Smooth muscle cell (in vitro differentiated cells): ENCODE measurements around the gene QPRT. TPM values are rescaled to one million over a fixed set of nuclear protein-coding genes. Genes with fewer than 3 reads are reported as not detected.
"Not testable (repeated sequence)": the region's sequence is repeated elsewhere in the genome, so short reads cannot be mapped to it uniquely, and the experiment has no call there.

Source experiments
- DNase-seq: peaks from one replicate; lab custom pipeline; 2025; ENCODE audit not compliant: unreplicated experiment; lab: John Stamatoyannopoulos, UW
- H2AFZ ChIP-seq: fragments of 200-600 bp; sonication (generic); 2 replicates; pipeline ENCODE4 v1.6.0; 2016; ENCODE audit warnings: antibody characterized with exemption, low read depth, mild to moderate bottlenecking
- H3F3A ChIP-seq: fragments of 200-600 bp; sonication (generic); 2 replicates; pipeline ENCODE4 v1.6.0; 2017; ENCODE audit warnings: antibody characterized with exemption, low read depth
- H3K27ac ChIP-seq: fragments of 200-600 bp; sonication (generic); 2 replicates; pipeline ENCODE4 v1.5.1; 2016; ENCODE audit warnings: low read depth, mild to moderate bottlenecking
- H3K27me3 ChIP-seq: fragments of 200-600 bp; sonication (generic); 2 replicates; pipeline ENCODE4 v1.6.1; 2016; ENCODE audit warnings: low read depth, mild to moderate bottlenecking
- H3K36me3 ChIP-seq: fragments of 200-600 bp; sonication (generic); 2 replicates; pipeline ENCODE4 v1.5.1; 2016; ENCODE audit warnings: low read depth
- H3K4me1 ChIP-seq: fragments of 200-600 bp; sonication (generic); 2 replicates; pipeline ENCODE4 v1.5.1; 2016; ENCODE audit warnings: low read depth
- H3K4me2 ChIP-seq: fragments of 200-600 bp; sonication (generic); 2 replicates; pipeline ENCODE4 v1.6.0; 2016; ENCODE audit warnings: mild to moderate bottlenecking
- H3K4me3 ChIP-seq: fragments of 200-600 bp; sonication (generic); 2 replicates; pipeline ENCODE4 v1.5.1; 2016; ENCODE audit warnings: mild to moderate bottlenecking
- H3K79me2 ChIP-seq: fragments of 200-600 bp; sonication (generic); 2 replicates; pipeline ENCODE4 v1.6.0; 2016; ENCODE audit warnings: low read depth, mild to moderate bottlenecking
- H3K9ac ChIP-seq: fragments of 200-600 bp; sonication (generic); 2 replicates; pipeline ENCODE4 v1.6.0; 2016; ENCODE audit warnings: low read depth
- H3K9me3 ChIP-seq: fragments of 200-600 bp; sonication (generic); replicated peaks from 2 replicates; pipeline ENCODE4 v1.5.1; 2016; ENCODE audit warnings: low read depth
- H4K20me1 ChIP-seq: fragments of 200-600 bp; sonication (generic); 2 replicates; pipeline ENCODE4 v1.6.0; 2016; ENCODE audit warnings: low read depth
- WGBS: methylation state at CpG from one replicate; pipeline ENCODE4 v1.1.7; 2016; ENCODE audit warnings: low lambda C conversion rate; 5-methylcytosine and 5-hydroxymethylcytosine counted together
- polyA plus RNA-seq: library from polyadenylated mRNA; unstranded; fragments of >200 nt; fragmentation: Nextera tagmentation; extraction: Ambion mirVana; gene quantifications from 2 replicates; pipeline ENCODE4 v1.2.1, GENCODE V29; 2016
- total RNA-seq: library from RNA; depleted of rRNA; stranded (reverse); fragments of >200 nt; gene quantifications from 2 replicates; pipeline ENCODE4 v1.2.3, GENCODE V29; 2014
- TF ChIP-seq, protein P1 (sequence below): fragments of 200-600 bp; sonication (generic); IDR thresholded peaks from 2 replicates; pipeline ENCODE4 v1.5.1; 2017; ENCODE audit warnings: borderline replicate concordance, mild to moderate bottlenecking, antibody characterized with exemption; ENCODE audit not compliant: insufficient read depth, poor library complexity, severe bottlenecking

The QPRT gene
- total and polyA plus RNA-seq, 2 experiments from 2014 or later = 67.4 to 196 TPM

GRCh38 chr16:29684679-29685078, 5.7 kb downstream of the QPRT start:
- Histone ChIP-seq H3K36me3 (no peaks in the 10 kb centered on the region), H3K4me2 (no peak overlapping the region), H3K27me3 (no peaks in the 10 kb centered on the region), H3K27ac (no peak overlapping the region), H3F3A (no peaks in the 10 kb centered on the region), H2AFZ (no peak overlapping the region), H3K9me3 (no peaks in the 10 kb centered on the region), H3K79me2 (peaks cover 97% of the 10 kb centered on the region), H3K4me3 (no peak overlapping the region), H3K9ac (no peak overlapping the region), H4K20me1 (peaks cover 94% of the 10 kb centered on the region), H3K4me1 (peaks cover 4% of the 10 kb centered on the region)
- DNase-seq = no peak
- TF ChIP-seq, protein P1, sequence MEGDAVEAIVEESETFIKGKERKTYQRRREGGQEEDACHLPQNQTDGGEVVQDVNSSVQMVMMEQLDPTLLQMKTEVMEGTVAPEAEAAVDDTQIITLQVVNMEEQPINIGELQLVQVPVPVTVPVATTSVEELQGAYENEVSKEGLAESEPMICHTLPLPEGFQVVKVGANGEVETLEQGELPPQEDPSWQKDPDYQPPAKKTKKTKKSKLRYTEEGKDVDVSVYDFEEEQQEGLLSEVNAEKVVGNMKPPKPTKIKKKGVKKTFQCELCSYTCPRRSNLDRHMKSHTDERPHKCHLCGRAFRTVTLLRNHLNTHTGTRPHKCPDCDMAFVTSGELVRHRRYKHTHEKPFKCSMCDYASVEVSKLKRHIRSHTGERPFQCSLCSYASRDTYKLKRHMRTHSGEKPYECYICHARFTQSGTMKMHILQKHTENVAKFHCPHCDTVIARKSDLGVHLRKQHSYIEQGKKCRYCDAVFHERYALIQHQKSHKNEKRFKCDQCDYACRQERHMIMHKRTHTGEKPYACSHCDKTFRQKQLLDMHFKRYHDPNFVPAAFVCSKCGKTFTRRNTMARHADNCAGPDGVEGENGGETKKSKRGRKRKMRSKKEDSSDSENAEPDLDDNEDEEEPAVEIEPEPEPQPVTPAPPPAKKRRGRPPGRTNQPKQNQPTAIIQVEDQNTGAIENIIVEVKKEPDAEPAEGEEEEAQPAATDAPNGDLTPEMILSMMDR = no peak
- 98% methylated on average over 10 of the region's 10 CpGs for WGBS

DNA sequence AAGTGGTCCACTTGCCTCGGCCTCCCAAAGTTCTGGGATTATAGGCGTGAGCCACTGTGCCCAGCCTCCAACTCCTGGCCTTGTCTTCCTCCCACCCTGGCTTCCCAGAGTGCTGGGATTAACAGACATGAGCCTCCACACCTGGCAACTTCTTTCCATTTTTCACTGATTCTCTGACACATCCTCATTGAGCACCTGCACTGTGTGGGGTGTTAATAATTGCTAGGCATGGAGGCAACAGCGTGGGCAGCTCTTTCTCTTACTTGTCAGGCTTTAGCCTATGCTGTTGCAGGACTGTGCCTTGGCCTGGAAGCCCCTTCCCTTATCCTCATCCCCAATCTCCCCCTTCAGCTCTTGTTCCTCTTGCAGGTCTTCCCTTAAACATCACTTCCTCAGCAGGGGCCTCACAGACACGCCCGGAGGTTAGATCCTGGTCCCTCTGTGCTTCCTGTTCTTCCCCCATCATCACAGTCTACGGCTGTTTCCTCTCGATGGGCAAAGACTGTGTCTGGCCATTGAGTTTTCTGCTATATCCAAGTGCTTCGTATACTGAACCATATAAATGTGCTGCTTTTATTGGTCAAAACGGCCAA, 7.9 kb downstream of the QPRT start:
- peaks cover 97% of the 10 kb centered on the region for H3K79me2 ChIP-seq
- H3K4me3 ChIP-seq = no peak overlapping the region
- no peaks in the 10 kb centered on the region for H3K9me3 ChIP-seq
- H4K20me1 ChIP-seq = peaks cover 100% of the 10 kb centered on the region
- no peak overlapping the region for H2AFZ ChIP-seq
- no peak overlapping the region for H3K27ac ChIP-seq
- H3K9ac ChIP-seq = no peak overlapping the region
- no peaks in the 10 kb centered on the region for H3F3A ChIP-seq
- TF ChIP-seq, protein P1 = no peak
- 93% methylated on average over 9 of the region's 9 CpGs for WGBS
- H3K4me1 ChIP-seq = no peaks in the 10 kb centered on the region
- H3K36me3 ChIP-seq = no peaks in the 10 kb centered on the region
- DNase-seq = no peak
- H3K27me3 ChIP-seq = no peaks in the 10 kb centered on the region
- H3K4me2 ChIP-seq = no peak overlapping the region

- no peak for DNase-seq
- Histone ChIP-seq H3K9me3 (no peaks in the 10 kb centered on the region), H3K4me3 (no peak overlapping the region), H3K27me3 (no peaks in the 10 kb centered on the region), H2AFZ (no peak overlapping the region), H3F3A (no peaks in the 10 kb centered on the region), H3K9ac (no peak overlapping the region), H4K20me1 (peaks cover 100% of the 10 kb centered on the region), H3K27ac (no peak overlapping the region), H3K36me3 (no peaks in the 10 kb centered on the region), H3K4me2 (no peak overlapping the region), H3K79me2 (peaks cover 95% of the 10 kb centered on the region), H3K4me1 (no peaks in the 10 kb centered on the region)
- 76% methylated on average over 2 of the region's 2 CpGs for WGBS
- TF ChIP-seq, protein P1 = no peak
Measured at GRCh38 chr16:29687755-29688154, 8.8 kb downstream of the QPRT start.

DNA sequence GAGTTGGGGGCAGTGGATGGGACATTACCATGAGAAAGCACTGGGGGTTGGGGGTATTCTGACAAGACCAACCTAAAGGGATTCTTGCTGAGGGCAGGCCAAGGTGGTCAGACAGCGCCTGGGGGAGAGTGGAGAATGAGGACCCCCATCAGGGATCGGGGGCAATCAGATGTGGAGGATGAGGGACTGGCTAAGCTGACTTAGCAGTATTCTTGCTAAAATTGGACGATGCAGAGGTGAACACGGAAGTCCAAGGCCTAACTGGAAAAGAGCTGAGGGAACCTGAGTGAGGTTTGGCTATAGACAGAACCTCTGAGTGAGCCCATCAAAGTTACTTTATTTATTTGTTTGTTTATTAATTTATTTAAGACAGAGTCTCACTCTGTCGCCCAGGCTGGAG, 9.2 kb downstream of the QPRT start:
- no peaks in the 10 kb centered on the region for H3K27me3 ChIP-seq
- no peak overlapping the region for H2AFZ ChIP-seq
- 90% methylated on average over 5 of the region's 5 CpGs for WGBS
- no peak overlapping the region for H3K4me3 ChIP-seq
- H3K9ac ChIP-seq = no peak overlapping the region
- DNase-seq = no peak
- no peaks in the 10 kb centered on the region for H3K36me3 ChIP-seq
- H3K79me2 ChIP-seq = peaks cover 95% of the 10 kb centered on the region
- H3F3A ChIP-seq = no peaks in the 10 kb centered on the region
- H3K4me2 ChIP-seq = no peak overlapping the region
- H3K9me3 ChIP-seq = no peaks in the 10 kb centered on the region
- H3K4me1 ChIP-seq = no peaks in the 10 kb centered on the region
- peaks cover 100% of the 10 kb centered on the region for H4K20me1 ChIP-seq
- H3K27ac ChIP-seq = no peak overlapping the region
- TF ChIP-seq, protein P1 = no peak

DNA sequence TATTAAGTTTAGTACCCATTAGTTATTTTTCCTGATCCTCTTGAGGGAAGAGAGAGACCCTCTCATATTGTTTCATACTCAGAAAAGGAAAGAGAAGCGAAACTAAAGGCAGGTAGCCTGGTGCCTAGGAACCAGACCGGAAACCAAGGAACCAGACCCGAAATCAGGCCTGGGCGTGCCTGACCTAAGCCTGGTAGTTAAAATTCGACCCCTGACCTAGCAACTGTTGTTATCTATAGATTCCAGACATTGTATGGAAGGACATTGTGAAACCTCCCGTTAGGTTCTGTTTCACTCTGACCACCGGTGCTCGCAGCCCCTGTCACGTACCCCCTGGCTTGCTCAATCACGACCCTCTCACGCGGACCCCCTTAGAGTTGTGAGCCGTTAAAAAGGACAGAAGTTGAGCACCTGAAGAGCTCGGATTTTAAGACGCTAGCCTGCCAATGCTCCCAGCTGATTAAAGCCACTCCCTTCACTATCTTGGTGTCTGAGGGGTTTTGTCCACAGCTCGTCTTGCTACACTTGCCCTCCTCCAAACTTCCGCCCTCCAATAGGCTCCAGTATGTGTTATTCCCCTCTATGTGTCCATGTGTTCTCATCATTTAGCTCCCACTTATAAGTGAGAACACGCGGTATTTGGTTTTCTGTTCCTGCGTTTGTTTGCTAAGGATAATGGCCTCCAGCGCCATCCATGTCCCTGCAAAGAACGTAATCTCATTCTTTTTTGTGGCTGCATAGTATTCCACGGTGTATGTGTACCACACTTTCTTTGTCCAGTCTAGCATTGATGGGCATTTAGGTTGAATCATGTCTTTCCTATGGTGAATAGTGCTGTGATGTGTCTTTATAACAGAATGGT, 10.7 kb downstream of the QPRT start:
- H3K9ac ChIP-seq, H3K9me3 ChIP-seq, H3K4me2 ChIP-seq, H3F3A ChIP-seq, H3K36me3 ChIP-seq, H3K4me1 ChIP-seq, H3K27me3 ChIP-seq, DNase-seq, H3K27ac ChIP-seq, H2AFZ ChIP-seq, H3K4me3 ChIP-seq: not testable (repeated sequence)
- Histone ChIP-seq H4K20me1 (peaks cover 100% of the 10 kb centered on the region), H3K79me2 (peaks cover 84% of the 10 kb centered on the region)
- WGBS = 92% methylated on average over 23 of the region's 23 CpGs
